GM12891 (cell line): ENCODE results near the gene AK3.

Source experiments
- DNase-seq: peaks from one replicate; pipeline ENCODE4 v3.0.0; 2011; ENCODE audit warnings: low spot score; ENCODE audit not compliant: insufficient read length
- FAIRE-seq: peaks from 2 replicates; lab custom pipeline; 2011; peaks lifted over from hg19 to GRCh38; lab: Jason Lieb, UNC
- PAX5 ChIP-seq: IDR thresholded peaks from 2 replicates; pipeline ENCODE4 v1.6.1; 2011; ENCODE audit warnings: low read length, moderate library complexity, mild to moderate bottlenecking; ENCODE audit not compliant: insufficient read depth, severe bottlenecking
- POLR2A ChIP-seq: IDR thresholded peaks from 2 replicates; pipeline ENCODE4 v1.6.1; 2011; ENCODE audit warnings: low read depth, low read length, control low read depth
- POLR2AphosphoS5 ChIP-seq: IDR thresholded peaks from 2 replicates; pipeline ENCODE4 v1.6.1; 2011; ENCODE audit warnings: low read depth, low read length, control low read depth
- POU2F2 ChIP-seq: IDR thresholded peaks from 2 replicates; pipeline ENCODE4 v1.6.1; 2011; ENCODE audit warnings: low read depth, mild to moderate bottlenecking, control low read depth, low read length, moderate library complexity
- SPI1 ChIP-seq: IDR thresholded peaks from 2 replicates; pipeline ENCODE4 v1.6.1; 2011; ENCODE audit warnings: low read depth, low read length, control low read depth
- TAF1 ChIP-seq: IDR thresholded peaks from 2 replicates; pipeline ENCODE4 v1.6.1; 2011; ENCODE audit warnings: low read depth, low read length, control low read depth

AK3 gene

GRCh38 chr9:4669890-4670289 is 71.1 kb downstream of the AK3 start:
- FAIRE-seq: no peak
- TF ChIP-seq PAX5 (no peak), POU2F2 (no peak), TAF1 (no peak), SPI1 (no peak), POLR2AphosphoS5 (no peak), POLR2A (no peak)
- no peak for DNase-seq

- peak; percentile 13 for FAIRE-seq
- TF ChIP-seq PAX5: no peak
- no peak for TF ChIP-seq POU2F2
- TF ChIP-seq POLR2A: no peak
- TF ChIP-seq POLR2AphosphoS5: no peak
- no peak for TF ChIP-seq TAF1
- TF ChIP-seq SPI1: no peak
Measured at GRCh38 chr9:4668604-4669003, 72.4 kb downstream of the AK3 start.

GRCh38 chr9:4667681-4668080 is 73.3 kb downstream of the AK3 start:
- TF ChIP-seq POU2F2 (no peak), SPI1 (no peak)
- no peak for FAIRE-seq
- DNase-seq: no peak

More at GRCh38 chr9:4668604-4669003, 72.4 kb downstream of the AK3 start:
- DNase-seq: no peak

- TF ChIP-seq POLR2A: peak; percentile 46; the same call in 1 of the 2 replicates
- TF ChIP-seq POU2F2: no peak
- no peak for TF ChIP-seq POLR2AphosphoS5
- no peak for TF ChIP-seq PAX5
- FAIRE-seq: peak; percentile 88
- no peak for DNase-seq
Measured at GRCh38 chr9:4666042-4666699, 74.8 kb downstream of the AK3 start, which contains the start of gene SPATA6L. Gene SPATA6L (minus strand): TSS chr9:4666480. CDS start chr9:4666250, 230 bp downstream.

GRCh38 chr9:4665357-4665756 is 75.6 kb downstream of the AK3 start:
- DNase-seq (no peak), FAIRE-seq (no peak)
- no peak for TF ChIP-seq POU2F2
- no peak for TF ChIP-seq SPI1
- no peak for TF ChIP-seq POLR2AphosphoS5
- no peak for TF ChIP-seq PAX5
- no peak for TF ChIP-seq POLR2A
- TF ChIP-seq TAF1: no peak

DNA sequence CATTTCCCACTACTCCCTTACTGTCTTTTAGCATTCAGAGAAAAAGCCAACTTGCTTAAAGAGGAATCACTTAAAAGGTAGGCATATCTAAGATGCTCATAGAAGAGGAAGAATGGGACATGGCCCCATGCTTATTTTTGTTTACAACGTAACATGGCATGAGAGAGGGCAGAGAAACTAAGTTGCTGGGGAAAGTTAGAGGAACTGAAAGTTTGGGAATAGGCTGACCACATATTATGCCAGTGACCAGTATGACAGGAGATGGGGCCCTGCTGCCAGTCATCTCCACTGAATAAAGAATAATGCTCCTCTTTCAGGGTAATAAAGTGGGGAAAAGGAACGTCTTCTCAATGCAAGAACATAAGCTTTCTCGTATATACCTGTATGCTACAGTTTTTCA is 77.0 kb downstream of the AK3 start:
- no peak for FAIRE-seq
- TF ChIP-seq SPI1: peak; percentile 56
- no peak for TF ChIP-seq PAX5

DNA sequence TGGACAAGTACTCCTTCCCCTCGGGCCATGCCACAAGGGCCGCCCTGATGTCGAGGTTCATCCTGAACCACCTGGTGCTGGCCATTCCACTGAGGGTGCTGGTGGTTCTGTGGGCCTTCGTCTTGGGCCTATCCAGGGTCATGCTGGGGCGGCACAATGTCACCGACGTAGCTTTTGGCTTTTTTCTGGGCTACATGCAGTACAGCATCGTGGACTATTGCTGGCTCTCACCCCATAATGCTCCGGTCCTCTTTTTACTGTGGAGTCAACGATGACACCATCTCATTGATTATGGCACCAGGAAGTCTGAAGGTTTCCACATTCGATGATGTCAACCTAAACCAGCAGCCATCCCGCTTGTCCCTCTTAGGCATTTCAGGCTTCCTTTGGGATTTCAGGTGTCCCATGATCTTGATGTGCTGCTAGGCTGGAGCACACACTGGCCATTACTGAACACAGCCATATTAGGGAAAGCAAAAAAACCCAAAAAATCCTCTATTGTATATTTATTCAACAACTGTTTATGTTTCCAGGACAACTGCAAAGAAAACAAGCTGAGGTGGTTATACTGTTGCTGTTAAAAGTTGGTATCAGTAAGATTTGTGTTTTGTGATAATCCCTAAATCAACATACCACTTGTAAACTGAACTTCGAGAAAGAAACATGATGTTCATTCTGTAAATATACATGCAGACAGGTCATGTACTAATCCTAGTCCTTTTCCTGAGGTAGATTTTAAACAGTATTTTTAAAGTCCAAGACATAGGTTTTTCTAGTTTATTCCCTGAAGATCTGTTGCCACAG is 77.8 kb downstream of the AK3 start:
- FAIRE-seq (no peak), DNase-seq (no peak)
- TF ChIP-seq POLR2A (no peak), POU2F2 (no peak), SPI1 (no peak), POLR2AphosphoS5 (no peak), TAF1 (no peak), PAX5 (no peak)

More for the DNA sequence above, 77.0 kb downstream of the AK3 start:
- no peak for DNase-seq

GRCh38 chr9:4662108-4662988 is 78.7 kb downstream of the AK3 start, which contains the start of gene PLPP6:
Gene PLPP6 (plus strand): TSS chr9:4662294. CDS start chr9:4662376, 82 bp downstream.
- FAIRE-seq: peak; percentile 92
- DNase-seq: peak; percentile 66
- TF ChIP-seq POLR2A (peak; percentile 61), SPI1 (peak; percentile 58; the same call in 1 of the 2 replicates), PAX5 (no peak), POLR2AphosphoS5 (peak; percentile 65; the same call in 1 of the 2 replicates), TAF1 (peak; percentile 49; the same call in 1 of the 2 replicates), POU2F2 (peak; percentile 69; the same call in 1 of the 2 replicates)

GRCh38 chr9:4661611-4662010 is 79.4 kb downstream of the AK3 start:
- TF ChIP-seq POU2F2: no peak
- no peak for TF ChIP-seq POLR2A
- no peak for TF ChIP-seq SPI1
- TF ChIP-seq TAF1: no peak
- no peak for TF ChIP-seq PAX5
- TF ChIP-seq POLR2AphosphoS5: no peak
- FAIRE-seq: no peak
- no peak for DNase-seq
